ENCODE measurements around the gene PPIH. TPM values are rescaled to one million over a fixed set of nuclear protein-coding genes. Genes with fewer than 3 reads are reported as not detected.
"Not testable (repeated sequence)": the region's sequence is repeated elsewhere in the genome, so short reads cannot be mapped to it uniquely, and the experiment has no call there.

The PPIH gene
- total RNA-seq, 1 donor from 2014 or later = 28.5 TPM

DNA sequence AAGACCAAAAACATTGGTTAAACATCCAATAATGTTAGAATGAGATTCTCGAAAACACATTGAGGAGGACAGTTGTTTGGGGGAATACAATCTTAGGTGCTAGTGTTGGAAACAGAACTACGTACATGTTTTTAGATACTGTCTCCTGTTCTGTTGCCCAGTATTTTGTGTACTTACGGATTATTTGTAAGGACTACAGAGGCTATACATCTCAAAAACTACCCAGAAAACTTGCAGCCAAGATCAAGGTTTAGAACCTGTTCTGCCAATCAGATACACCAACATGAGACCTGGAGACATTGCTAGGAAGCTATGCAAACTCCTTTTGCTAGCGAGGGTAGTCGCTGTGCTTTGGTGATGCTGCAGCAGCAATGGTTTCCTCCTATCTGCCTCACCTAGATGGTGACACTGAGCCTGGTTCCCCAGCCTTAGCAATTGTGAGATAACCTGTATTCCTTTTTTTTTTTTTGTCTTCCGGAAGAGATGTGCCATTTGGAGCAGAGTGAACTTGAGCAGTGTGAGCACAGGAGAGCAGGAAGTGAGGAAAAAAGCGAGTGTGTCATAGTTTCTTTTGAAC is 45.8 kb downstream of the PPIH start:
- no peak for FAIRE-seq
- no peak for TF ChIP-seq EZH2 (IDR thresholded peaks at IDR 0.05; ENCODE audit: insufficient read depth, low read length)
- TF ChIP-seq CTCF (IDR thresholded peaks at IDR 0.05; ENCODE audit: insufficient read depth, low read depth, low read length) = no peak
- H4K20me1 ChIP-seq (ENCODE audit: insufficient read depth, low read length) = peaks cover 48% of the 10 kb centered on the region
- no peak overlapping the region for H3K27ac ChIP-seq (ENCODE audit: low read depth, low read length)
- H3K36me3 ChIP-seq (ENCODE audit: insufficient read depth, low read length) = peaks cover 58% of the 10 kb centered on the region
- H3K9ac ChIP-seq (ENCODE audit: low read length) = no peak overlapping the region
- Mint-ChIP-seq H3K9me3 (ENCODE audit: unreplicated experiment) (no peaks in the 10 kb centered on the region), H3K36me3 (ENCODE audit: low read depth, unreplicated experiment) (peaks cover 12% of the 10 kb centered on the region), H3K27ac (ENCODE audit: unreplicated experiment) (no peak overlapping the region), H3K27me3 (ENCODE audit: low read depth, unreplicated experiment) (no peaks in the 10 kb centered on the region), H3K4me3 (ENCODE audit: unreplicated experiment) (no peak overlapping the region), H3K4me1 (ENCODE audit: low read depth, unreplicated experiment) (peaks cover 3% of the 10 kb centered on the region)
- no peak for DNase-seq (ENCODE audit: low read depth)
- H3K4me1 ChIP-seq (ENCODE audit: insufficient read depth, low read length) = no peaks in the 10 kb centered on the region
- no peak overlapping the region for H3K4me2 ChIP-seq (ENCODE audit: low read length)
- H3K4me3 ChIP-seq (ENCODE audit: insufficient read depth, low read depth, low read length) = no peak overlapping the region
- no peaks in the 10 kb centered on the region for H3K9me3 ChIP-seq (ENCODE audit: insufficient read depth, low read depth, low read length)
- no peaks in the 10 kb centered on the region for H3K27me3 ChIP-seq (ENCODE audit: insufficient read depth, low read length)
- H3K79me2 ChIP-seq (ENCODE audit: insufficient read depth, low read length) = peaks cover 24% of the 10 kb centered on the region
- no peak overlapping the region for H2AFZ ChIP-seq (ENCODE audit: low read depth, low read length)

- H3K9ac ChIP-seq (ENCODE audit: low read length); H3K27me3 ChIP-seq (ENCODE audit: insufficient read depth, low read length); H3K4me3 Mint-ChIP-seq (ENCODE audit: unreplicated experiment); H3K4me1 ChIP-seq (ENCODE audit: insufficient read depth, low read length); H3K9me3 Mint-ChIP-seq (ENCODE audit: unreplicated experiment); H3K4me2 ChIP-seq (ENCODE audit: low read length); H3K9me3 ChIP-seq (ENCODE audit: insufficient read depth, low read depth, low read length); FAIRE-seq; H3K27ac Mint-ChIP-seq (ENCODE audit: unreplicated experiment); H3K4me1 Mint-ChIP-seq (ENCODE audit: low read depth, unreplicated experiment); H3K27ac ChIP-seq (ENCODE audit: low read depth, low read length); H3K27me3 Mint-ChIP-seq (ENCODE audit: low read depth, unreplicated experiment); H3K4me3 ChIP-seq (ENCODE audit: insufficient read depth, low read depth, low read length); H3K36me3 ChIP-seq (ENCODE audit: insufficient read depth, low read length); H2AFZ ChIP-seq (ENCODE audit: low read depth, low read length); DNase-seq (ENCODE audit: low read depth): not testable (repeated sequence)
- peaks cover 15% of the 10 kb centered on the region for H4K20me1 ChIP-seq (ENCODE audit: insufficient read depth, low read length)
- H3K36me3 Mint-ChIP-seq (ENCODE audit: low read depth, unreplicated experiment) = peaks cover 36% of the 10 kb centered on the region
- H3K79me2 ChIP-seq (ENCODE audit: insufficient read depth, low read length) = peaks cover 13% of the 10 kb centered on the region
These were observed 54.6 kb downstream of the PPIH start for GRCh38 chr1:42712808-42713207.

DNA sequence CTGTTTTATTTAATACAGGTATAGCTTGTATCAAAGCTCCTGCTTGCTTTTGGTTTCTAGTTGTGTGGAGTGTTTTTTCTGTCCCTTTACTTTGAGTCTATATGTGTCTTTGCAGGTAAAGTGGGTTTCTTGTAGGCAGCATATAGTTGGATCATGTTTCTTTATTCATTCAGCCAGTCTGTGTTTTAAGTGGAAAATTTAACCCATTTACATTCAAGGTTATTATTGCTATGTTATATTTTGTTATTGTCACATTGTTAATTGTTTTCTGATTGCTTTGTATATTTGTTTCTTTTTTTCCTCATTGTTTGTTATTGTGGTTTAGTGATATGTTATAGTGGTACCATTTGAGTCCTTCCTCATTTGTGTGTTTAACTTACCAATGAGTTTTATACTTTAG is 55.1 kb downstream of the PPIH start:
- Histone ChIP-seq H4K20me1 (ENCODE audit: insufficient read depth, low read length) (peaks cover 10% of the 10 kb centered on the region), H3K9me3 (ENCODE audit: insufficient read depth, low read depth, low read length) (no peaks in the 10 kb centered on the region), H2AFZ (ENCODE audit: low read depth, low read length) (no peak overlapping the region), H3K79me2 (ENCODE audit: insufficient read depth, low read length) (peaks cover 13% of the 10 kb centered on the region), H3K9ac (ENCODE audit: low read length) (no peak overlapping the region), H3K27me3 (ENCODE audit: insufficient read depth, low read length) (no peaks in the 10 kb centered on the region), H3K4me2 (ENCODE audit: low read length) (no peak overlapping the region), H3K4me1 (ENCODE audit: insufficient read depth, low read length) (no peaks in the 10 kb centered on the region), H3K27ac (ENCODE audit: low read depth, low read length) (no peak overlapping the region), H3K36me3 (ENCODE audit: insufficient read depth, low read length) (no peaks in the 10 kb centered on the region), H3K4me3 (ENCODE audit: insufficient read depth, low read depth, low read length) (no peak overlapping the region)
- peaks cover 36% of the 10 kb centered on the region for H3K36me3 Mint-ChIP-seq (ENCODE audit: low read depth, unreplicated experiment)
- H3K27me3 Mint-ChIP-seq (ENCODE audit: low read depth, unreplicated experiment) = no peaks in the 10 kb centered on the region
- DNase-seq (ENCODE audit: low read depth) (no peak), FAIRE-seq (no peak)
- no peak overlapping the region for H3K4me3 Mint-ChIP-seq (ENCODE audit: unreplicated experiment)
- peaks cover 3% of the 10 kb centered on the region for H3K9me3 Mint-ChIP-seq (ENCODE audit: unreplicated experiment)
- no peak overlapping the region for H3K27ac Mint-ChIP-seq (ENCODE audit: unreplicated experiment)
- TF ChIP-seq EZH2 (IDR thresholded peaks at IDR 0.05; ENCODE audit: insufficient read depth, low read length) (no peak), CTCF (IDR thresholded peaks at IDR 0.05; ENCODE audit: insufficient read depth, low read depth, low read length) (no peak)
- H3K4me1 Mint-ChIP-seq (ENCODE audit: low read depth, unreplicated experiment) = no peaks in the 10 kb centered on the region

DNA sequence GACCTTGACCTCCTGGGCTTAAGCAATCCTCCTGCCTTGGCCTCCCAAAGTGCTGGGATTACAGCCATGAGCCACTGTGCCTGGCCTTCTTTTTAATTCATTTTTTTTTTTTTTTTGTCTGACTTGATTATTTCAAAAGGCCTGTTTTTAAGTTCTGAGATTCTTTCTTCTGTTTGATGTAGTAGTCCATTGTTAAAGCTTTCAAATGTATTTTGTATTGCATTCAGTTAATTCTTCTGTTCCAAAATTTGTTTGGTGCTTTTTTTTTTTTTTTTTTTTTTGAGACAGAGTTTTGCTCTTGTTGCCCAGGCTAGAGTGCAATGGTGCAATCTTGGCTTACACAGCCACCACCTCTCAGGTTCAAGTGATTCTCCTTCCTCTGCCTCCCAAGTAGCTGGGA is 56.2 kb downstream of the PPIH start:
- not testable (repeated sequence) for DNase-seq (ENCODE audit: low read depth); H3K27ac Mint-ChIP-seq (ENCODE audit: unreplicated experiment); H3K27me3 Mint-ChIP-seq (ENCODE audit: low read depth, unreplicated experiment); H3K4me2 ChIP-seq (ENCODE audit: low read length); H2AFZ ChIP-seq (ENCODE audit: low read depth, low read length); H3K4me1 ChIP-seq (ENCODE audit: insufficient read depth, low read length); H4K20me1 ChIP-seq (ENCODE audit: insufficient read depth, low read length); H3K27ac ChIP-seq (ENCODE audit: low read depth, low read length); H3K4me3 Mint-ChIP-seq (ENCODE audit: unreplicated experiment); H3K9ac ChIP-seq (ENCODE audit: low read length); H3K9me3 Mint-ChIP-seq (ENCODE audit: unreplicated experiment); H3K9me3 ChIP-seq (ENCODE audit: insufficient read depth, low read depth, low read length); H3K4me3 ChIP-seq (ENCODE audit: insufficient read depth, low read depth, low read length); H3K27me3 ChIP-seq (ENCODE audit: insufficient read depth, low read length); H3K36me3 ChIP-seq (ENCODE audit: insufficient read depth, low read length); H3K4me1 Mint-ChIP-seq (ENCODE audit: low read depth, unreplicated experiment); FAIRE-seq
- peaks cover 40% of the 10 kb centered on the region for H3K36me3 Mint-ChIP-seq (ENCODE audit: low read depth, unreplicated experiment)
- peaks cover 13% of the 10 kb centered on the region for H3K79me2 ChIP-seq (ENCODE audit: insufficient read depth, low read length)
